ENCODE data around the gene PALD1. TPM values are rescaled to one million over a fixed set of nuclear protein-coding genes. Genes with fewer than 3 reads are reported as not detected.

The PALD1 gene
- total and polyA plus RNA-seq, 2 of the 13 experiments (the other 11 are each of a cell fraction or from before 2014, with no cell fraction given) = 0.07 to 0.09 TPM

DNA sequence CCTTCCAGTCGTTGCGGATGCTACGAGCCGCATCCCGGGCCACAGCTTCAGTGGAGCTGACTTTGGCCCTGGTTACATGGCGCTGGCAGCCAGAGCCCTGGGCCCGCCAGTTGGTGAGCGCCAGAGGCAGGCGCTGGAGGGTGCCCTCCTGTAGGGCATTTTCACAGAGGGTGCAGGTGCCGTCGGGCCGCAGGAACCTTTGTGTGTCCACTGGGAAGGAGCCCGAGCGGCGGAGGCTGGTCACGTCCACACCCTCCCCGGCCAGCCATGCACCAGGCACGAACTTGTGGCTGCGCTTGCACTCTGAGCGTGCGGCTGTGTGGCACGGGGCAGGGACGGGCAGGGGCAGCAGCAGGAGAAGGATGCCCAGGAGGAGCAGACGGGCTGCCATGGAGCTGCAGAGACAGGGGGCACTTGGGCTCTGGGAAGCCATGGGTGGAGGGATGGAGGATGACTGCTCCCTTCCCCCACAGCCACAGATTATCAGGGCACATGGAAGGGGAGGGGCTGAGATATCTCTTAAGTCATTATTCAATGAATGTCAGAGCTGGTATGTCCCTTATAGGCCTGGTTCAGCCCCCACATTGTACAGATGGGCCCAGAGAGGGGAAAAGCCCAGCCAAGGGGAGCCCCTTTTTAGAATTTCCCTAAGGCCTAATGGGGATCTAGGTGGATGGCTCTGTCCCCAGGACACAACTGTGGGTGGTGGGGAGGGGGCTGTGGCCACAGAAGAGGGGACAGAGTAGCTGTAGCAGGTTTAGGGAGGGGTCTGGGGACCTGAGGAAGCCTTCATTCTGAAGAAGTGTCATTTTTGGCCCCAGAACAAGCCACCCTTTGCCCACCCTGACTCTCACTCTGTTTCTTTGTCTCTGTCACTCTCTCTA is 122.2 kb downstream of the PALD1 start (continued):
- TF ChIP-seq, protein P1, sequence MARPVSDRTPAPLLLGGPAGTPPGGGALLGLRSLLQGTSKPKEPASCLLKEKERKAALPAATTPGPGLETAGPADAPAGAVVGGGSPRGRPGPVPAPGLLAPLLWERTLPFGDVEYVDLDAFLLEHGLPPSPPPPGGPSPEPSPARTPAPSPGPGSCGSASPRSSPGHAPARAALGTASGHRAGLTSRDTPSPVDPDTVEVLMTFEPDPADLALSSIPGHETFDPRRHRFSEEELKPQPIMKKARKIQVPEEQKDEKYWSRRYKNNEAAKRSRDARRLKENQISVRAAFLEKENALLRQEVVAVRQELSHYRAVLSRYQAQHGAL (CRISPR knock-in tag; IDR thresholded peaks at IDR 0.05; ENCODE audit: not compliant biosample characterization) = no peak
- TF ChIP-seq, protein P2, sequence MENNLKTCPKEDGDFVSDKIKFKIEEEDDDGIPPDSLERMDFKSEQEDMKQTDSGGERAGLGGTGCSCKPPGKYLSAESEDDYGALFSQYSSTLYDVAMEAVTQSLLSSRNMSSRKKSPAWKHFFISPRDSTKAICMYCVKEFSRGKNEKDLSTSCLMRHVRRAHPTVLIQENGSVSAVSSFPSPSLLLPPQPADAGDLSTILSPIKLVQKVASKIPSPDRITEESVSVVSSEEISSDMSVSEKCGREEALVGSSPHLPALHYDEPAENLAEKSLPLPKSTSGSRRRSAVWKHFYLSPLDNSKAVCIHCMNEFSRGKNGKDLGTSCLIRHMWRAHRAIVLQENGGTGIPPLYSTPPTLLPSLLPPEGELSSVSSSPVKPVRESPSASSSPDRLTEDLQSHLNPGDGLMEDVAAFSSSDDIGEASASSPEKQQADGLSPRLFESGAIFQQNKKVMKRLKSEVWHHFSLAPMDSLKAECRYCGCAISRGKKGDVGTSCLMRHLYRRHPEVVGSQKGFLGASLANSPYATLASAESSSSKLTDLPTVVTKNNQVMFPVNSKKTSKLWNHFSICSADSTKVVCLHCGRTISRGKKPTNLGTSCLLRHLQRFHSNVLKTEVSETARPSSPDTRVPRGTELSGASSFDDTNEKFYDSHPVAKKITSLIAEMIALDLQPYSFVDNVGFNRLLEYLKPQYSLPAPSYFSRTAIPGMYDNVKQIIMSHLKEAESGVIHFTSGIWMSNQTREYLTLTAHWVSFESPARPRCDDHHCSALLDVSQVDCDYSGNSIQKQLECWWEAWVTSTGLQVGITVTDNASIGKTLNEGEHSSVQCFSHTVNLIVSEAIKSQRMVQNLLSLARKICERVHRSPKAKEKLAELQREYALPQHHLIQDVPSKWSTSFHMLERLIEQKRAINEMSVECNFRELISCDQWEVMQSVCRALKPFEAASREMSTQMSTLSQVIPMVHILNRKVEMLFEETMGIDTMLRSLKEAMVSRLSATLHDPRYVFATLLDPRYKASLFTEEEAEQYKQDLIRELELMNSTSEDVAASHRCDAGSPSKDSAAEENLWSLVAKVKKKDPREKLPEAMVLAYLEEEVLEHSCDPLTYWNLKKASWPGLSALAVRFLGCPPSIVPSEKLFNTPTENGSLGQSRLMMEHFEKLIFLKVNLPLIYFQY (CRISPR knock-in tag; IDR thresholded peaks at IDR 0.05; ENCODE audit: borderline replicate concordance) = no peak
- no peak for TF ChIP-seq POLR2A (IDR thresholded peaks at IDR 0.05; ENCODE audit: insufficient read depth in 1 of 2, low read depth in 2 of 2, low read length in 2 of 2)
- TF ChIP-seq MATR3 (CRISPR knock-in tag; IDR thresholded peaks at IDR 0.05) = no peak
- TF ChIP-seq, protein P3, sequence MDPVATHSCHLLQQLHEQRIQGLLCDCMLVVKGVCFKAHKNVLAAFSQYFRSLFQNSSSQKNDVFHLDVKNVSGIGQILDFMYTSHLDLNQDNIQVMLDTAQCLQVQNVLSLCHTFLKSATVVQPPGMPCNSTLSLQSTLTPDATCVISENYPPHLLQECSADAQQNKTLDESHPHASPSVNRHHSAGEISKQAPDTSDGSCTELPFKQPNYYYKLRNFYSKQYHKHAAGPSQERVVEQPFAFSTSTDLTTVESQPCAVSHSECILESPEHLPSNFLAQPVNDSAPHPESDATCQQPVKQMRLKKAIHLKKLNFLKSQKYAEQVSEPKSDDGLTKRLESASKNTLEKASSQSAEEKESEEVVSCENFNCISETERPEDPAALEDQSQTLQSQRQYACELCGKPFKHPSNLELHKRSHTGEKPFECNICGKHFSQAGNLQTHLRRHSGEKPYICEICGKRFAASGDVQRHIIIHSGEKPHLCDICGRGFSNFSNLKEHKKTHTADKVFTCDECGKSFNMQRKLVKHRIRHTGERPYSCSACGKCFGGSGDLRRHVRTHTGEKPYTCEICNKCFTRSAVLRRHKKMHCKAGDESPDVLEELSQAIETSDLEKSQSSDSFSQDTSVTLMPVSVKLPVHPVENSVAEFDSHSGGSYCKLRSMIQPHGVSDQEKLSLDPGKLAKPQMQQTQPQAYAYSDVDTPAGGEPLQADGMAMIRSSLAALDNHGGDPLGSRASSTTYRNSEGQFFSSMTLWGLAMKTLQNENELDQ (CRISPR knock-in tag; IDR thresholded peaks at IDR 0.05; ENCODE audit: borderline replicate concordance) = no peak
- TF ChIP-seq, protein P4, sequence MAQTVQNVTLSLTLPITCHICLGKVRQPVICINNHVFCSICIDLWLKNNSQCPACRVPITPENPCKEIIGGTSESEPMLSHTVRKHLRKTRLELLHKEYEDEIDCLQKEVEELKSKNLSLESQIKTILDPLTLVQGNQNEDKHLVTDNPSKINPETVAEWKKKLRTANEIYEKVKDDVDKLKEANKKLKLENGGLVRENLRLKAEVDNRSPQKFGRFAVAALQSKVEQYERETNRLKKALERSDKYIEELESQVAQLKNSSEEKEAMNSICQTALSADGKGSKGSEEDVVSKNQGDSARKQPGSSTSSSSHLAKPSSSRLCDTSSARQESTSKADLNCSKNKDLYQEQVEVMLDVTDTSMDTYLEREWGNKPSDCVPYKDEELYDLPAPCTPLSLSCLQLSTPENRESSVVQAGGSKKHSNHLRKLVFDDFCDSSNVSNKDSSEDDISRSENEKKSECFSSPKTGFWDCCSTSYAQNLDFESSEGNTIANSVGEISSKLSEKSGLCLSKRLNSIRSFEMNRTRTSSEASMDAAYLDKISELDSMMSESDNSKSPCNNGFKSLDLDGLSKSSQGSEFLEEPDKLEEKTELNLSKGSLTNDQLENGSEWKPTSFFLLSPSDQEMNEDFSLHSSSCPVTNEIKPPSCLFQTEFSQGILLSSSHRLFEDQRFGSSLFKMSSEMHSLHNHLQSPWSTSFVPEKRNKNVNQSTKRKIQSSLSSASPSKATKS (CRISPR knock-in tag; IDR thresholded peaks at IDR 0.05) = no peak
- no peak for TF ChIP-seq SKI (IDR thresholded peaks at IDR 0.05; ENCODE audit: partially characterized antibody)
- no peak for TF ChIP-seq REXO4 (CRISPR knock-in tag; IDR thresholded peaks at IDR 0.05; ENCODE audit: borderline replicate concordance)
- no peak for TF ChIP-seq PTBP1 (IDR thresholded peaks at IDR 0.05; ENCODE audit: low read depth, low read length, poor library complexity, severe bottlenecking)

Data from HepG2 (cell line).